Stimulated activated CD4-positive, alpha-beta T cell treated with anti-CD3 and anti-CD28 coated beads, Interleukin-4, amount 100 ng/mL, for 4 hours (primary cell): ENCODE measurements around the gene AP1G2.
"Not testable (repeated sequence)": the region's sequence is repeated elsewhere in the genome, so short reads cannot be mapped to it uniquely, and the experiment has no call there.

Experiments used
- DNase-seq, 2 experiments: peaks; one replicate each; pipeline ENCODE4 v3.0.0-alpha.2; 2020

AP1G2 gene

GRCh38 chr14:23600322-23600707 lies 32.7 kb upstream of the AP1G2 start:
- DNase-seq = no peak

GRCh38 chr14:23594191-23594590 lies 26.6 kb upstream of the AP1G2 start:
- DNase-seq = not testable (repeated sequence)

GRCh38 chr14:23590198-23590597 lies 22.6 kb upstream of the AP1G2 start:
- no peak for DNase-seq

GRCh38 chr14:23589606-23590005 lies 22.0 kb upstream of the AP1G2 start:
- no peak for DNase-seq

- peak; percentile 65 to 69 for DNase-seq
Observed at GRCh38 chr14:23588884-23589598, 21.4 kb upstream of the AP1G2 start.

GRCh38 chr14:23584527-23585203 lies 17.1 kb upstream of the AP1G2 start:
- DNase-seq = not testable (repeated sequence)

- not testable (repeated sequence) for DNase-seq
Observed at GRCh38 chr14:23583761-23584526, 16.4 kb upstream of the AP1G2 start.

- no peak for DNase-seq
Observed at GRCh38 chr14:23582906-23583760, 15.5 kb upstream of the AP1G2 start.

GRCh38 chr14:23580948-23581281 lies 13.3 kb upstream of the AP1G2 start:
- DNase-seq = no peak

GRCh38 chr14:23580152-23580926 lies 12.7 kb upstream of the AP1G2 start:
- DNase-seq = no peak

GRCh38 chr14:23579739-23580138 lies 12.1 kb upstream of the AP1G2 start:
- no peak for DNase-seq

- DNase-seq = no peak
Observed at GRCh38 chr14:23579311-23579630, 11.7 kb upstream of the AP1G2 start.

GRCh38 chr14:23578560-23579310 lies 11.1 kb upstream of the AP1G2 start, which contains the start of gene JPH4:
TSS of gene JPH4 (minus strand) at chr14:23578790. CDS start at chr14:23577453, 1,337 bp downstream.
- DNase-seq = no peak

GRCh38 chr14:23577710-23578392 lies 10.3 kb upstream of the AP1G2 start:
- no peak for DNase-seq

- DNase-seq = no peak
Observed at GRCh38 chr14:23577004-23577681, 9.6 kb upstream of the AP1G2 start.

- DNase-seq = no peak
Observed at GRCh38 chr14:23573384-23574015, 5.9 kb upstream of the AP1G2 start.

- DNase-seq = no peak
Observed at GRCh38 chr14:23572836-23573235, 5.2 kb upstream of the AP1G2 start.

- DNase-seq = no peak
Observed at GRCh38 chr14:23572524-23572828, 4.9 kb upstream of the AP1G2 start.

GRCh38 chr14:23571701-23572523 lies 4.3 kb upstream of the AP1G2 start:
- DNase-seq = no peak
